Stomach (tissue), 4 donors: ENCODE results near the gene TAPBPL.

Experiments
- CTCF ChIP-seq, 7 experiments: fragments of 450-650 bp in 4 of 7; fragments of 200-600 bp in 3 of 7; sonication (generic) in 3 of 7; IDR thresholded peaks; one replicate each; pipeline ENCODE4 v1.5.1; 2016 to 2019; ENCODE audit warnings: antibody characterized with exemption in 7 of 7, control low read depth in 2 of 7, mild to moderate bottlenecking in 1 of 7
- EP300 ChIP-seq: sonication (generic); formaldehyde crosslinking; IDR thresholded peaks from one replicate; pipeline ENCODE4 v1.6.1; 2017; ENCODE audit warnings: antibody characterized with exemption
- POLR2A ChIP-seq, 4 donors: fragments of 450-650 bp; IDR thresholded peaks; one replicate each; pipeline ENCODE4 v1.6.1; 2016; ENCODE audit warnings: antibody characterized with exemption in 4 of 4, control low read depth in 2 of 4, mild to moderate bottlenecking in 1 of 4, moderate library complexity in 1 of 4

- TF ChIP-seq CTCF (IDR thresholded peaks at IDR 0.05): no peak
- TF ChIP-seq EP300: no peak
- no peak for TF ChIP-seq POLR2A (IDR thresholded peaks at IDR 0.05)
These were observed 17.4 kb upstream of the TAPBPL start for GRCh38 chr12:6434205-6435140.
